Esophagus (tissue), 2 donors: ENCODE data around the gene DOK5. TPM values are rescaled to one million over a fixed set of nuclear protein-coding genes. Genes with fewer than 3 reads are reported as not detected.
"Not testable (repeated sequence)": the region's sequence is repeated elsewhere in the genome, so short reads cannot be mapped to it uniquely, and the experiment has no call there.

Experiments used
- H3K27ac ChIP-seq, 2 donors: one replicate each; pipeline ENCODE4 v1.5.1; 2013; ENCODE audit warnings: low read depth in 2 of 2, mild to moderate bottlenecking in 2 of 2, inconsistent platforms in 1 of 2, low read length in 1 of 2, moderate library complexity in 1 of 2
- H3K27me3 ChIP-seq, 2 donors: one replicate each; pipeline ENCODE4 v1.6.1; 2013; ENCODE audit warnings: low read length in 2 of 2, control low read depth in 1 of 2, mild to moderate bottlenecking in 1 of 2; ENCODE audit not compliant: insufficient read depth in 2 of 2, control insufficient read depth in 1 of 2
- H3K36me3 ChIP-seq, 2 donors: one replicate each; pipeline ENCODE4 v1.6.1; 2013; ENCODE audit warnings: low read length in 1 of 2; ENCODE audit not compliant: control insufficient read depth in 2 of 2, insufficient read depth in 2 of 2
- H3K4me1 ChIP-seq, 2 donors: one replicate each; pipeline ENCODE4 v1.6.1; 2013; ENCODE audit warnings: low read length in 1 of 2; ENCODE audit not compliant: control insufficient read depth in 2 of 2, insufficient read depth in 2 of 2
- H3K4me3 ChIP-seq, 2 donors: one replicate each; pipeline ENCODE4 v1.5.1; 2013; ENCODE audit warnings: low read length in 2 of 2, mild to moderate bottlenecking in 2 of 2, low read depth in 1 of 2, moderate library complexity in 1 of 2
- H3K9me3 ChIP-seq, 2 donors: one replicate each; pipeline ENCODE4 v1.6.1; 2013; ENCODE audit warnings: mild to moderate bottlenecking in 2 of 2, low read depth in 1 of 2, low read length in 1 of 2, moderate library complexity in 1 of 2; ENCODE audit not compliant: control insufficient read depth in 2 of 2, insufficient read depth in 1 of 2
- WGBS, 2 donors: extraction: QIAGEN DNeasy Blood & Tissue Kit; methylation state at CpG; one replicate each; pipeline ENCODE4 v1.1.7; 2013; 5-methylcytosine and 5-hydroxymethylcytosine counted together
- polyA plus RNA-seq, 2 donors: library from polyadenylated mRNA; stranded (reverse); fragments of 200-250 nt; gene quantifications; one replicate each; pipeline ENCODE4 v1.2.3, GENCODE V29; 2013
- donor health status: healthy with polysubstance abuse.
- donor health status: Bipolar disorder and iron deficiency.

Gene DOK5
- polyA plus RNA-seq: under 1 TPM; 0.10 to 0.18 TPM

DNA sequence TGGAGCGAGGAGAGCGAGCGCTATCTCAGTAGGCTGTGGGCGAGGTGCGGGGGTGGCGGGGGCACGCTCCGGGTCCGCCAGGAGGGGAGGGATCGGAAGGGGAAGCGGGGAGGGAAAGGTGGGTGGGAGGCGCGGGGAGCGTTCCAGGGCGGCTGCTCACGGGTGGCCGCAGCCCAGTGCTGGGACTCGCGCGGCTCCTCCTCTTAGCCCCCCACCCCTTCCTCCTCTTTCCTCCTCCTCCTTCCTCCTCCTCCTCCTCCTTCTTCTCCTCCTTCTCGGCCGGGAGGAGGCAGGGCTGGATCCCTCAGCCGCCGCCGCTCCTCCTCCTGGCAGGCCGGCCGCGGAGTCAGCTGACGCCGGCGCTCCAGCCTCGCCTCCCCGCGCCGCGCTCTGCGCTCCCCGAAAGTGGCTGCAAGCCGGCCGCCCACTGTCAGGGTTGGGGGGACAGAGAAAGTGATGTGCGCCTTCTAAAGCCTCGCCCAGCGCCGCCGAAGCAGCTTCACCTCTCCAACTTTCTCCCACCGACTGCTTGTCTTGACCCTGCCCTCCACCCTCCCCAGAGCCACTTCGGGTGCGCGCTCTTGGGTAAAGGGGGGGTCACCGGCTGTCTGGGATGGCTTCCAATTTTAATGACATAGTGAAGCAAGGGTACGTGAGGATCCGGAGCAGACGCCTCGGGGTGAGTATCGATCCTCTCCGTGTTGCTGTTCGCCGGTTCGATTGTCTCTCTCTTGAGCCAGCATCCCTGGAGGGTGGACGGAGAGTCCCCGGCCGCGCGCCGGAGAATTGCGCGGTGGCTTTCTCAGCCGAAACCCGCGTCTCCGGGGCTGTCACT, at the start of gene DOK5:
TSS of gene DOK5 (plus strand) at position 260 of the 835 bp plus-strand sequence. CDS start at position 614, 354 bp downstream.
- Histone ChIP-seq H3K36me3 (no peaks in the 10 kb centered on the region), H3K27me3 (peaks cover 0 to 7% of the 10 kb centered on the region in 2 donors), H3K4me1 (peaks cover 2 to 5% of the 10 kb centered on the region in 2 donors), H3K4me3 (peak within 1 kb of the TSS; percentile 30 to 34), H3K9me3 (peaks cover 0 to 3% of the 10 kb centered on the region in 2 donors), H3K27ac (no peak within 1 kb of the TSS)
- 1 to 2% methylated on average over 55 to 70 of the region's 71 CpGs for WGBS, 2 donors

GRCh38 chr20:54429364-54429763, 46.0 kb upstream of the DOK5 start:
- Histone ChIP-seq H3K4me3 (no peak overlapping the region), H3K4me1 (no peaks in the 10 kb centered on the region), H3K9me3 (no peaks in the 10 kb centered on the region), H3K27me3 (no peaks in the 10 kb centered on the region), H3K36me3 (no peaks in the 10 kb centered on the region), H3K27ac (no peak overlapping the region)
- 87 to 90% methylated on average over 7 of the region's 7 CpGs for WGBS, 2 donors

DNA sequence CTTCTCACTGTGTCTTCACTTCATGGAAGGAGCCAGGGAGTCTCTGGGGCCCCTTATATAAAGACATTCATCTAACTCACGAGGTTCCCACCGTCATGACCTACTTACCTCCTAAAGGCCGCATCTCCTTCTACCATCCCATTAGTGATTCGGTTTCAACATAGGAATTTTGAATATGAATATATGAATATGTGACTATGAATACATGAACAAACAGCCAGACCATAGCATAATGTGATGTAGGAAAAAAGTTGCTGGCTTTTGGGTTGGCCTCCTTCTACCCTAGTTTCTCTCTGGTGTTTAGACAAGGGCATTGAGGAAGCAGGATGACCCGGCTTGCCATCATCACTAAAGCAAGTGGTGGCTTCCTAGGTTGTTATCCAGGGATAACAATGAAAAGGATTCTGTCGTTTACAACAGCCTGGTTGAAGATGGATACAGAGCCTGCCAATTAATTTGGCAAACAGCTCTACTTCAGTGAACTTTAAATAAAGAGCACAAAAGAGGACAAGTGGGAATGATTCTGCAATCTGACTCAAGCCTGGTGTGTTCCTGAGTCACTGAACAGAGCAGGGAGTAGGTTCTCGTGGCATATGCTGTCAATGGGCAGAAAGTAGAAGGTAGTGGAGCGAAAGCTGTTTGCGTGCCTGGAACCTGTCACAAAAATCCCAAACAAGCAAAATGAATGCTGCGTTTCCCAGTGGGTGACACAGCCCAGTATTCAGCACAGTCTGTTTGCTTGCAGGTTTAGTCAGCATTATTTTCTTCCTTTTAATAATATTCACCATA, 44.0 kb upstream of the DOK5 start:
- 74% methylated on average over 10 of the region's 10 CpGs for WGBS, 2 donors
- Histone ChIP-seq H3K4me3 (no peak overlapping the region), H3K27ac (no peak overlapping the region), H3K36me3 (no peaks in the 10 kb centered on the region), H3K4me1 (no peaks in the 10 kb centered on the region), H3K9me3 (no peaks in the 10 kb centered on the region), H3K27me3 (no peaks in the 10 kb centered on the region)

GRCh38 chr20:54432966-54433365, 42.4 kb upstream of the DOK5 start:
- Histone ChIP-seq H3K27me3 (no peaks in the 10 kb centered on the region), H3K27ac (no peak overlapping the region), H3K4me3 (no peak overlapping the region), H3K36me3 (no peaks in the 10 kb centered on the region), H3K9me3 (no peaks in the 10 kb centered on the region), H3K4me1 (no peaks in the 10 kb centered on the region)
- WGBS, 2 donors: 94 to 97% methylated on average over 1 of the region's 1 CpG

DNA sequence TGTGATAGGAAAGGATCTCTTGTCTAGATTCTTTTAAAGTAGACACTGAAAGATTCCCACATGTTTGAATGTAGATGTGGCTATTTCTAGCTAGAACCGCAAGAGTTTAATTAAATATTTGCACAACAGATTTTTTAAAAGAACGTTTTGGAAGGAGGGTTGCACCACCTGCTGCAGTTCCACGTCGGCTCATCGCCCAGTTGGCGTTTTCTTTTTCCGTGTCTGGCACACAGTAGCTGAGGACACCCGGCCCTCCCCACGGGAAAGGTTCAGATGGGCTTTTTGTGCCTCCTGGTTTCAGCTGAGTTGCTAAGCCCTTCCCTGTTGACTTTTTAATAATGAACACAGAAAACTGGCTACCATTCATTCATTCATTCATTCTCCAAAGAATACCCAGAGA, 41.8 kb upstream of the DOK5 start:
- H3K36me3 ChIP-seq: no peaks in the 10 kb centered on the region
- H3K27me3 ChIP-seq: no peaks in the 10 kb centered on the region
- H3K9me3 ChIP-seq: no peaks in the 10 kb centered on the region
- H3K27ac ChIP-seq: no peak overlapping the region
- no peak overlapping the region for H3K4me3 ChIP-seq
- H3K4me1 ChIP-seq: no peaks in the 10 kb centered on the region
- 36 to 45% methylated on average over 9 of the region's 9 CpGs for WGBS, 2 donors

GRCh38 chr20:54434196-54434595, 41.2 kb upstream of the DOK5 start:
- Histone ChIP-seq H3K27ac (no peak overlapping the region), H3K27me3 (no peaks in the 10 kb centered on the region), H3K4me3 (no peak overlapping the region), H3K9me3 (no peaks in the 10 kb centered on the region), H3K36me3 (no peaks in the 10 kb centered on the region), H3K4me1 (no peaks in the 10 kb centered on the region)
- WGBS, 2 donors: 86 to 87% methylated on average over 7 of the region's 7 CpGs

DNA sequence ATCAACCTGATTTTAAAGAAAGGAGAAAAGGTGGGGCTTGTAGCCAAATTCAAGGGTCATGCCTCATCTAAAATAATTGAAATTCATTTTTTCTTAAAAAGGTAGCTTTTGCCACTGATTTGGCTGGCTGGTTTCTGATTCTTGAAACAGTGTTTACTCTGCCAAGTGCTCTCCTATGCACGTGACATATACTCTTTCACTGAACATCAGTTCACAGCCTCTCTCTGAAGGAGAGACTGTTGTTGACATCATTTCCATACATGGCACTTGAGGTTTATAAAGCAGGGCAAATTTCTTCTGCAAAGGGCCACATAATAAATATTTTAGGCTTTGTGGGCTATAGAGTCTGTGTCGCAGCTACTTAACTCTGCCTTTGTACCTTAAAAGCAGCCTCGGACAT, 40.4 kb upstream of the DOK5 start:
- Histone ChIP-seq H3K4me3 (no peak overlapping the region), H3K36me3 (no peaks in the 10 kb centered on the region), H3K9me3 (no peaks in the 10 kb centered on the region), H3K4me1 (no peaks in the 10 kb centered on the region), H3K27ac (no peak overlapping the region), H3K27me3 (no peaks in the 10 kb centered on the region)
- 81 to 85% methylated on average over 3 of the region's 3 CpGs for WGBS, 2 donors

GRCh38 chr20:54436410-54436809, 39.0 kb upstream of the DOK5 start:
- not testable (repeated sequence) for H3K4me1 ChIP-seq, H3K9me3 ChIP-seq, H3K27ac ChIP-seq, H3K36me3 ChIP-seq, H3K4me3 ChIP-seq, H3K27me3 ChIP-seq
- WGBS, 2 donors: 81 to 94% methylated on average over 8 of the region's 8 CpGs

- no peaks in the 10 kb centered on the region for H3K36me3 ChIP-seq
- H3K4me3 ChIP-seq: no peak overlapping the region
- H3K27me3 ChIP-seq: no peaks in the 10 kb centered on the region
- 79 to 86% methylated on average over 5 of the region's 5 CpGs for WGBS, 2 donors
- H3K27ac ChIP-seq: no peak overlapping the region
- H3K9me3 ChIP-seq: no peaks in the 10 kb centered on the region
- no peaks in the 10 kb centered on the region for H3K4me1 ChIP-seq
These were observed 37.2 kb upstream of the DOK5 start for GRCh38 chr20:54438166-54438565.
